Bone marrow (tissue), 2 donors: Measurements from ENCODE around the gene PIK3C2G.
"Not testable (repeated sequence)": the region's sequence is repeated elsewhere in the genome, so short reads cannot be mapped to it uniquely, and the experiment has no call there.

ENCODE experiments used
- DNase-seq, 2 donors: peaks; one replicate each; lab custom pipeline; 2025; lab: John Stamatoyannopoulos, UW

The PIK3C2G gene

GRCh38 chr12:18632848-18633247, 371.5 kb downstream of the PIK3C2G start:
- DNase-seq: no peak

DNA sequence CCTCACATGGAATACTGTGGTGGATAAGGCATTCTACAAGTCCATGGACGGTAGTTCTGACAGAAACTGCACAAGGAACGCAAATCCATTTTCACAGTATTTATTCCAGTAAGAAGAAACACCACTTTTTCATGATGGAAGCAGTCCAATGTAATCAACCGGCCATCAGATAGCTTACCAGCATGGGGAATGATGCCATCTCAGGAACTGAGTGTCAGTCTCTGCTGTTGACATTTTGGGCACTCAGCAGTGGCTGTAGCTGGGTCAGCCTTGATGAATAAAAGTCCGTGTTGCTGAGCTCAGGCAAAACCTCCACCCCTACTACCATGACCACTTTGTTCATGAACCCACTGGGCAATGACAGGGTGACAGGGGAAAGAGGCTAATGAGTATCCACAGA, 373.1 kb downstream of the PIK3C2G start:
- DNase-seq: no peak

- no peak for DNase-seq
These were observed 379.1 kb downstream of the PIK3C2G start for GRCh38 chr12:18640321-18640955.

DNA sequence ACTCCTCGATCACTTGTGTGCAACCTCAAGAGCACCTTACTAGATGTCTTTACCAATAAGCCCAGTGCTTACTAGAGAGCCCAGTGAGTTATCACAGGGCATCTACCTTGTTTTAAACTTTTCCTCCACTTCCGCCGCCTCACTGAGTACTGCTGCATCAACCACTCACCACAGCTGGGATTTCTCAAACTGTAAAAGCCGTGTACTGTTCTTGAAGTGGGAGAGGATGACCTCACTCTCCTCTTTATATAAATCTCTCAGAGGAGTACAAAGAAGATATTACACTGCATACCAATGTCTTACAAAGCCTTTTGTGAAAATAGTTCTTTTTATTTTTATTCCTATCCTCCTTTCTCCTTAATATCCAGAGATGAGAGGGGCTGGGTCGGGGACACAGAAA, 382.4 kb downstream of the PIK3C2G start:
- no peak for DNase-seq

DNA sequence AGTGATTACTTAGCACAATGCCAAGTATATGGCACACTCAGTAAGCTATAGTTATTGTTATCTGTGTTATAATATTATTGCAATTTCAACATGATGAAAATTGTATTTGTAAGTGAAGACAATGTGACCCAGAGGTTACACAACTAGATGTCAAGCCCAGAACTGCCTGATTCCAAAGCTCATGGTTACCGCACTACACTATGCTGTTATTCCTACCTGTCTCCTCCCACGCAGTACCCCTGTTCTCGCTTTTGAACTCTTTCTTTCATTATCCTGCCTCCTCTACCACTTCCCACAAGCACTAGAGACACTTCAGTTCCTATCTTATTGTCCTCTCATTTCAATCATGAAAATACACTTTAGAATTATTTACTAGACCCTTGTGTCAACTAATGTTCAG, 383.2 kb downstream of the PIK3C2G start:
- DNase-seq: no peak

DNA sequence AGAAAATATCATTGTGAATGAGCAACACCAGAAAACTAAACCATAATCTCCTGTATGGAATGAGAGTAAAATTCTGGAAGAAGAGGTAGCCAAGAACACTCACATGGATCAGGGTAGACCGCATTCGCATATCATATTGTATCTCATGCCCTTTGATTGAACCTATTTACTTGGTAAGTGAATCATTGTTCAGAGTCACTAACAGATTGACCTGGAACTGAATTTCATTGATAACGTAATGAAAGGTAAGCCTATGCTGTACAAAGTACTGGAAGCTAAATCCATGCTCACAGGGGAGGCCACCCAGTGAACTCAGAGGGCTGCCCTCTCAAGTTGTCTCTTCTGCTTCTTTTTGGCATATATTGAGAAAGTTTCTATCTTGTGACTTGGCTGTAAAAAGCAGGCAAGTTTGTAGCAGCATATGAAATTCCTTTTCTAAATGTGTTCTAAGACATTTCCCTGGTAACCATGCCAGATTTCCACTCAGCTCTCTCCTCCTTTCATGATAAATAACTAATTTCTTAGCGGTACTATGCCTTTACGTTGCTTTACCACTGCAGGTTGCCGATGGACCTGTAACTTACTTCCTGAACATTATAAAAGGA, 385.1 kb downstream of the PIK3C2G start:
- DNase-seq: no peak

DNA sequence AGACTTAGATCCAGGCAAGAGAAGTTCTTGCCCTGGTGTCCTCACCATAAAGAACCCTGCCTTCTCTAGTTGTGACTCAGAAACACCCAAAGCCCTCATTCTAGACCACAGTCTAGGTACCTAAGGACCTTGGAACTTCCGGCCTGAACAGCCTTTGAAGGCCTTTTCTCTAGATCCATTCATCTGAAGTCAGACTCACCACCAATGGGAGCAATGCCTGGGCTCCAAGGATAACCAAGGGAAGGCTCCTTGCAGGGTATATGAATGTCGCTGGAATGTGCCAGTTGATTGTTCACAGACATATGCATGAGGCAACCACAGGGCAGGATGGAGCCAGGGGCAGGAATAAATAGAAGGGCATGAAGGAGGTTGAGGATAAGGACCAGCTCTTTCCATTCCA, 390.2 kb downstream of the PIK3C2G start:
- DNase-seq: no peak

DNA sequence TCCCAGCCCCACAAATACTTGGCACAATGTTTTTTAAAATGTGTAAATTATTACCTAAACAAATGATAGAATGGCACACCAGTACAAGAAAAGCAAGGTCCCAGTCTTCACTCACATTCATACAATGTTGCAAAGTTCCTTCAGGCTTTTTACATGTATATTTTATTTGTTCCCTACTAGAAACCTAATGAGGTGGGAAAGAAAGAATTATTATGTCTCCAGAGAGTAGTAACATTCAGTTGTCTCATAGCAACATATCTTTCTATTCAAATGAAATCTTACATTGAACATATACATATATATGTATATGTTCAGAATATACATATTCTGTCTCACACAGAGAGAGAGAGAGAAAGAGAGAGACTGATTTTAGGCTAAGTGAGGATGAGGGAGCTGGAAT, 391.3 kb downstream of the PIK3C2G start:
- no peak for DNase-seq

DNA sequence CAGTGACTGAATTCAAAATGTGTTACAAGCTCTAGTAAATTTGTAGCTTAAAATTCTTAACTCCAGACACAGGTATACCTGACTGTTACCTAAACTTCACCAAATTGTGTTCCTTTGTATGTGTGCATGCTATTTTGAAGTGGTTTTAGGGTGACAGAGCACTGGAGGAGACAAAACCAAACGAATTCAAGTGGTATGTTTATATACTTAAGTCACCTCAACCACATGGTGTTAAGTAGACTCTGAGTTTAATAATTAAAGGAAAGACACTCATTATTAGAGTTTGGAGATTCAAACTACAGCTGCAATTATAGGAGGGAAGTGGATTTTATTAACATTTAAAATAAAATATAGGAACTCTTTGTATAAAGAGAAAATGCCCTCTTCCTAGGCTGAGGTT, 392.1 kb downstream of the PIK3C2G start:
- no peak for DNase-seq

- no peak for DNase-seq
These were observed 394.0 kb downstream of the PIK3C2G start for GRCh38 chr12:18655351-18655750.

GRCh38 chr12:18658179-18658578, 396.9 kb downstream of the PIK3C2G start:
- DNase-seq: no peak

DNA sequence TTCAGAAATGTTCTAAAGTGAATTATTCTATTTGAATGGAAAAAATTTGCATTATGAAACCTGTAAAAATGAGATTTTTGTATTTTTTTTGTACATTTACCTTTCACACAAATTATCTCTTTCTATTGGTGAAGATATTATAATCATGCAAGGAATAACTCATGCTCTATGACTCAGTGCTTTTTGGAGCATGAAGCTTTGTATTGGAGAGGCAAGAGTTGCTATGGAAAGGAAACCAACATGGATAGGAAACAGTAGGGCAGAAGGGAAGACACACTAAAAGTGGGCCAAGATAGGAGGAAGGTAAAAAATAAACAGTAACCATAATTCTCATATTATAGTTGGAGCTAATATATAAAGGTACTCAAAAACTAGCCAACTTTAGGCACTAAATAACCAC, 397.5 kb downstream of the PIK3C2G start:
- DNase-seq: no peak

GRCh38 chr12:18676141-18676540, 414.8 kb downstream of the PIK3C2G start:
- DNase-seq: no peak

DNA sequence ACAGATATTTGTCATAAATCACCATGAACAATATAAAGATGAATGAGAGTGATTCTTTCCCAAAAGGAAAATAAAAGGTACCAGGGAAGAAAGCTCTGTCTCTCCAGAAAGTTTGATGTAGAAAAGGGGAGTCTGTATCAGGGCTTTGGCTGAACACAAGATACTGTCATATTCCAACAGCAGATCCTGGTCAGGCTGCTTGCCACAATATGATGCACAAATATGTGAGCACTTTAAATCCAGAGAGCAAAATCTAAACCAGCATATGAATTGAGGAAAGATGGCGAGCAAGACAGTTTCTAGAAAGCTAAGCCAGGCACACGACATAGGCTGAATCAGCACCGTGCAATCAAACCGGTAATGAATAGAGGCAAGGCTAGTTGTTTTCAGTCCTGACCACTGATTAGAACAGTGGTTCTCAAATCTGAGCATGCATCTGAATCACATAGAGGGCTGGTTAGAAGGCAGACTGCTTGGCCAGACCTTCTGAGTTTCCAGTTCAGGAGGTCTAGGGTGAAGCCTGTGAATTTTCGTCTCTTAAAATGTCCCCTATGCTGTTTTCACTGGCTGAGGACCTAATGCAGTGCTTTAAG, 415.8 kb downstream of the PIK3C2G start:
- no peak for DNase-seq

- no peak for DNase-seq
These were observed 420.5 kb downstream of the PIK3C2G start for GRCh38 chr12:18681818-18682217.

GRCh38 chr12:18683327-18684013, 422.2 kb downstream of the PIK3C2G start:
- DNase-seq: no peak

DNA sequence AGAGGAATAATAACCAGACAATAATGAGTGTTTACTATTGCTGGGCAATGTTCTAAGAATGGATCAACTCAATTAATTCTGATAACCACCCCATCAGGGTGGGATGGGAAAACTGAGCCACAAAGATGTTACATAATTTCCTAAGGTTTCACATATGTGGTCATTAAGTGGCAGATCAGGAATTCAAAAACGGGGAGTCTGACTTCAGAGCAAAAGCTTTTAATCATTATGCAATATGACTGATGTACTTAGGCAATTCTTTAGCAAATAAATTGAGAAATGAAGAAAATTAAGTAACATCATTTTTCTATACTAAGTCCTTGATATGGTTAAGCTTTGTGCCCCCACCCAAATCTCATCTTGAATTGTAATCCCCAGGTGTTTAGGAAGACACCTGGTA, 423.1 kb downstream of the PIK3C2G start:
- DNase-seq: no peak

- DNase-seq: no peak
These were observed 428.5 kb downstream of the PIK3C2G start for GRCh38 chr12:18689771-18690170.

- no peak for DNase-seq
These were observed 429.3 kb downstream of the PIK3C2G start for GRCh38 chr12:18690653-18691052.

- DNase-seq: not testable (repeated sequence)
These were observed 432.7 kb downstream of the PIK3C2G start for GRCh38 chr12:18693986-18694385.

DNA sequence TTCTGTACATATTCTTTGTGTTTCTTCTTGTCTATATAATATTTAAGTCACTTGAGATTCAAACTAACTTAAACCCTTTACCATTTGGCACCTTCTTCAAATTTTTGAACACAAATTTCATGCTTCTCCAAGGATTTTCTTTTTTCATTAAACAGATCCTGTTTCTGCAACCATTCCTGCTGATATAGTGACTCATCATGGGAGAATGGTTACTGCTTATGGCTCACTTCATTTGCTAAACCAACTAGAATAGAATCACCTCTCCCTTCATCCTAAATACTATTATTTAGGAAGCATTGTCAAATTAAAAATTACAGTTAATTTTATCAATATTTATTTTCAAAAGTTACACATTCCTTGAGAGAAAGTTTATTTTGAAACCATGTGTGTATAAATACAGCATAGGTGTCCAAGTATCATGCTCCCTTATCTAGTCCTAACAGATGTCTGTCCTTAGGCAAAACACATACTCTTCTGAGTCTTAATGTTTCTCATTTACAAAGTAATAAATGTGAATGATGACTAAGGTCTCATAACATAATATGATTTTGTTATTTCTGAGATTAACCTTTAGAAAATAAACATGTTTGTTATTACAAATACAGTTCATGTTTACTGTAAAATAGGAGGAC, 435.8 kb downstream of the PIK3C2G start:
- no peak for DNase-seq
